Gastroesophageal sphincter (tissue), 3 donors: ENCODE results near the gene KCNJ1.

Experiments
- POLR2A ChIP-seq, 2 donors: fragments of 450-650 bp; IDR thresholded peaks; one replicate each; pipeline ENCODE4 v1.6.1; 2017; ENCODE audit warnings: antibody characterized with exemption in 2 of 2, mild to moderate bottlenecking in 2 of 2, moderate library complexity in 1 of 2
- TF ChIP-seq, protein P1 (sequence below), 4 experiments: fragments of 200-600 bp in 2 of 4; fragments of 450-650 bp in 2 of 4; sonication (generic) in 1 of 4; IDR thresholded peaks; one replicate each; pipeline ENCODE4 v1.5.1; 2017 to 2019; ENCODE audit warnings: antibody characterized with exemption in 4 of 4, mild to moderate bottlenecking in 2 of 4, moderate library complexity in 2 of 4

DNA sequence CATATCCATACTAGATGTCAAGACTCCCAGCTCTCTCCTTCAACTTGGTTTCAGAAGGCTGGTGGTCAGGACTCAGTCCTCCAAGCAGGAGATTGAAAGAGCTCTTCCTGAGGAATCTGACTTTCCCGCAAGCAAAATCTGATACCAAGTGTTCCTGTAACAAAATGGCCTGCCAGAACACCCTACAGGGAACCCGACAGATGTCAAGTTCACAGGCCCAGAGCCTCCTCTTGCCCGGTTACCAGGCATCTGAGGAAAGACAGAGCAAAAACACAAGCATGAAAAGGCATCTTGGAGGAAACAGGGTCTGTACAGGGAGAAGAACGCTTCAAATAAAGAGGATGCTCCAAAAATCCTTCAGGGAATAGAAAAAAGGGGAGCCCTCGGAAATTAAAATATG lies 15.4 kb upstream of the KCNJ1 start:
- TF ChIP-seq, protein P1, sequence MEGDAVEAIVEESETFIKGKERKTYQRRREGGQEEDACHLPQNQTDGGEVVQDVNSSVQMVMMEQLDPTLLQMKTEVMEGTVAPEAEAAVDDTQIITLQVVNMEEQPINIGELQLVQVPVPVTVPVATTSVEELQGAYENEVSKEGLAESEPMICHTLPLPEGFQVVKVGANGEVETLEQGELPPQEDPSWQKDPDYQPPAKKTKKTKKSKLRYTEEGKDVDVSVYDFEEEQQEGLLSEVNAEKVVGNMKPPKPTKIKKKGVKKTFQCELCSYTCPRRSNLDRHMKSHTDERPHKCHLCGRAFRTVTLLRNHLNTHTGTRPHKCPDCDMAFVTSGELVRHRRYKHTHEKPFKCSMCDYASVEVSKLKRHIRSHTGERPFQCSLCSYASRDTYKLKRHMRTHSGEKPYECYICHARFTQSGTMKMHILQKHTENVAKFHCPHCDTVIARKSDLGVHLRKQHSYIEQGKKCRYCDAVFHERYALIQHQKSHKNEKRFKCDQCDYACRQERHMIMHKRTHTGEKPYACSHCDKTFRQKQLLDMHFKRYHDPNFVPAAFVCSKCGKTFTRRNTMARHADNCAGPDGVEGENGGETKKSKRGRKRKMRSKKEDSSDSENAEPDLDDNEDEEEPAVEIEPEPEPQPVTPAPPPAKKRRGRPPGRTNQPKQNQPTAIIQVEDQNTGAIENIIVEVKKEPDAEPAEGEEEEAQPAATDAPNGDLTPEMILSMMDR (IDR thresholded peaks at IDR 0.05), result no peak
- TF ChIP-seq POLR2A (IDR thresholded peaks at IDR 0.05), result no peak
